Cerebellar nuclear complex (tissue), 1 donor: ENCODE results near the gene SIGLEC11.
"Not testable (repeated sequence)": the region's sequence is repeated elsewhere in the genome, so short reads cannot be mapped to it uniquely, and the experiment has no call there.

Experiments used
- DNase-seq, 2 experiments: peaks; one replicate each; lab custom pipeline; 2025; lab: John Stamatoyannopoulos, UW

The SIGLEC11 gene

GRCh38 chr19:49924881-49925210, 36.1 kb downstream of the SIGLEC11 start:
- not testable (repeated sequence) for DNase-seq

DNA sequence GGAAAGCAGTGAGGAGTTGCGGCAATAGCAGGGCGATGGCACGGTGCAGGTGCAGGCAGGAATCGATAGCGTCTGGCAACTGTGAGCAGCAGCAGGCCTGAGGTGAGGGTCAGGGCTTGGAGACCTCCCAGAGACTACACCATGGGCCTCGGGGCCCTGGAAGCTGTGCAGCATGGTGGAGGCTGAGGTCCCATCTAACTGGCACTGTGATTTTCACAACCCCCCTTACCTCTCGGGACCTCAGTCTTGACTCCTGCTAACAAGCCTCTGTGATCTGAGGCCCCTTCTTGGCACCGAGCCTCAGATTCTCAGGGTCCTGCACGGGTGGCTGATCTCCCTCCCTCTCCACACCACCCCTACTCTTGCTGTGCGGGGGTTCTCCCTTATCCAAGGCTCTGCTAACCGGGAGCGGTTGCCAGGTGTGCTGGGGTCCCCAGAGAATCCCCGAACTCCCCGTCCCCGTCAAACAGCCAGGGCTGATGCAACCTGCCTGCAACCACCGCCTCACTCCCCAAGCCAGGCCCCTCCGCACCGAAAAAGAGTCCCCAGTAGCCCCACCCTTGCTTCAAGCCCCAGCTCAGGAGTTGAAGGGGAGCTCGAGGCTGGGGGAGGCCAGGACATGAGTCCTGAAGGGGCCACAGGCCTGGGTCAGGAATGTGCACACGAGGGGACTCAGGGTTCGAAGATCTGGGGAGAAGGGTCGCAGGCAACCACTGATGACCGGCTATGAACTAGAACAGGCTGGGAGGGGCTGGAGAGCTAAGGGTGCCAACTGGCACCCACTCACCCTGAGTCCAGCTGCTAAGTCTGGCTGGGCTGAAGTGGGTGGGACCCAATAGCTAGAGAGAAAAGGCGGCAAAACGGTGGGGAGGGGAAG, 36.7 kb downstream of the SIGLEC11 start:
- no peak for DNase-seq

DNA sequence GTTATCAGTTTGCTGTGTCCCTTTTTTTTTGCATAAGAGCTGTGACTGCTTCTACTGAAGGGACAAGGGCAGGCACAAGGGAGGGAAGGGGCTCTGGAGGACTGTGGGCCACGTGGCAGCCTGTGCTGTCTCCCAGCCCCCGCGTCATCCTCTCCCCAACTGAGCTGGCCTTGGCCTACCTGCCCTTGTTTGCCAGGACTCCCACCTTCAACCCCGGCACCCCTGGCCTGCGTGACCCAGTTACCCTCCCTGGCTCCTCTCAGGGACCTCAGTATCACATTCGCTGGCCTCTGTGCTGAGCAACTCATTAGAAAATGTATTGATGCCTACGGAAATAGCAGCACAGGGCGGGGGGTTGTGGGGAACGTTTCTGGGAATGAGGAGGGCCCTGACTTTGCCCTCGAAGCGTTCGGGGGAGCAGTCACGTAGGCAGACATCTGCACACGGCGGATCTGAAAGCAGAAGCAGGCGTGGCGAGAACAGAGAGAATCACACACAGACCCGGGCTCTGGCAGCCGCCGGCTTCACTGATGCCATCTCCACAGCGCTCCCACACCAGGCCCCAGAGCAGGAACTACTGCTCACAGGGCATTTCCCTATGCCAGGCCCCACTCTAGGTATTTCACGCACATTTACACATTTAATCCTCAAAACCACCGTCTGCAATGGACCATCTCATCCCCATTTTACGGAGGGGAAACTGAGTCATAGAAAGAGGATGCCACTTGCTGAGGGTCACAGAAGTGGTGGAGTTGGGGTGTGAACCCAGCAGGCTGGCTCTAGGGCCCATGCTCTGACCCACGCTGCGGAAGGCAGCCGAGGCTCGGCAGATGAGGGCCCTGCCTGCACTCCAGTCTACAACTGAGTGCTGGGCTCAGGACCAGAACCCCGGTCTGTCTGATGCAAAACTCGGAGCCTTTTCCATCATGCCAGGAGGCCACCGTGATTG, 37.6 kb downstream of the SIGLEC11 start:
- DNase-seq: no peak

GRCh38 chr19:49921871-49922795, 38.8 kb downstream of the SIGLEC11 start:
- no peak for DNase-seq

DNA sequence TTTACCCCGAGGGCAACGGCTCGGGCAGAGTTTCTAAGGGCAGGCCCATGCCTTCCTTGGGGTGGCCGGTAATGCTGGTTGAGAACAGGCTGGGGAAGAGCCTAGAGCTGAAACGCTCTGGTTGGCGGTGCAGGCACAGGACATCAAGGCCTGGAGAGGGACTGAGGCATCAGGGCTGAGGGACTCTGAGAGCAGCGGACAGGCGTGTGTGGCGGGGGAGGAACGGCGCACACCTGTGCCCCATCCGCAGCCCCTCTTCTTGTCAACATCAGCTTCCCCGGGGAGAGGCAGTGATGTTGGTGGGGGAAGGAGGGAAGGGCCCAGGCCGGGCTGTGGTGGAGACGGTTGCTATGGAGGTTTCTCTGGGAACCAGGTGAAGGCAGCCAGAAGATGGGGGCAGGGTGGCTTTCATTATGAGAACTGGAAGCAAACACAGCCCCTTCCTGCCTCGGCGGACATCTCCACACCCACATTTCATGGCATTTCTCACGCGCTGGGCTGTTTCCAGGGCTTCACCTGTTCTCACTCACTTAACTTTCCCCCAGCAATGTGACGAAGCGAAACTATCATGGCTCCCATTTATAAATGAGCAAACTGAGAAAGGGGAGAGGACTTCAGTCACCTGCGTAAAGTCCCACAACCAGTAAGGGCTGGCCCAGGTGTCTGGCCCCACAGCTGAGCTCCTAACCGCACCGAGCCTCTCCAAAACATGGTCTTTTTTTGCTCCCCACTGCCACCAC, 40.2 kb downstream of the SIGLEC11 start:
- no peak for DNase-seq

DNA sequence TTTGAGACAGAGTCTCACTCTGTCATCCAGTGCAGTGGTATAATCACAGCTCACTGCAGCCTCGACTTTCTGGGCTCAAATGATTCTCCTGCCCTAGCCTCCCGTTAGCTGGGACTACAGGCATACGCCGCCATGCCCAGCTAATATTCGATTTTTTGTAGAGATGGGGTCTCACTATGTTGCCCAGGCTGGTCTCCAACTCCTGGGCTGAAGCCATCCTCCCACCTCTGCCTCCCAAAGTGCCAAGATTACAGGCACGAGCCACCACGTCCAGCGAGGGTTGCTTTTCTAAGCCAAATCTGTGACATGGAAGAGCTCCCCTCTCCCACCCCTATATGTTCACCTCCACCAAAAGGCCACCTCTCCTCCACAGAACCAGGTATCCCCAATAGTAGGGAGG, 42.9 kb downstream of the SIGLEC11 start:
- DNase-seq: no peak

- no peak for DNase-seq
Observed at GRCh38 chr19:49916839-49917733, 43.9 kb downstream of the SIGLEC11 start.

- no peak for DNase-seq
Observed at GRCh38 chr19:49915271-49915670, 45.7 kb downstream of the SIGLEC11 start.

DNA sequence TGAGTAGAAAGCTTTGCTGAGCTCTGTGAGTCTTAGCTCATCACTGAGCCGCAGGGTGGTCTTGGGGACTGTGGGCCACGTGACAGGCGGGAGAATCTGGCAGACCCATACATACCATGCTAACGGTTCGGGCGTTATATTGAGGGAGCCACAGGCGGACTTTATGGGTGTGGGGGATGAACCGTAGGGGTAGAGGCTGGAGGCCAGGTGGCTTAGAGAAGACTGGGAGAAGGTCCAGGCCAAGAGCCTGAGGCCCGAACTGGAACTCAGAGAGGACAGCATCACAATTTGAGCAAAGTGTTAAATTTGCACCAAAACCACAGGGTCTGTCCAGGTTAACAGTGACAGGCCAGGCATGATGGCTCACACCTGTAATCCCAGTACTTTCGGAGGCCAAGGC, 47.3 kb downstream of the SIGLEC11 start:
- no peak for DNase-seq

- no peak for DNase-seq
Observed at GRCh38 chr19:49912965-49913685, 47.8 kb downstream of the SIGLEC11 start.

DNA sequence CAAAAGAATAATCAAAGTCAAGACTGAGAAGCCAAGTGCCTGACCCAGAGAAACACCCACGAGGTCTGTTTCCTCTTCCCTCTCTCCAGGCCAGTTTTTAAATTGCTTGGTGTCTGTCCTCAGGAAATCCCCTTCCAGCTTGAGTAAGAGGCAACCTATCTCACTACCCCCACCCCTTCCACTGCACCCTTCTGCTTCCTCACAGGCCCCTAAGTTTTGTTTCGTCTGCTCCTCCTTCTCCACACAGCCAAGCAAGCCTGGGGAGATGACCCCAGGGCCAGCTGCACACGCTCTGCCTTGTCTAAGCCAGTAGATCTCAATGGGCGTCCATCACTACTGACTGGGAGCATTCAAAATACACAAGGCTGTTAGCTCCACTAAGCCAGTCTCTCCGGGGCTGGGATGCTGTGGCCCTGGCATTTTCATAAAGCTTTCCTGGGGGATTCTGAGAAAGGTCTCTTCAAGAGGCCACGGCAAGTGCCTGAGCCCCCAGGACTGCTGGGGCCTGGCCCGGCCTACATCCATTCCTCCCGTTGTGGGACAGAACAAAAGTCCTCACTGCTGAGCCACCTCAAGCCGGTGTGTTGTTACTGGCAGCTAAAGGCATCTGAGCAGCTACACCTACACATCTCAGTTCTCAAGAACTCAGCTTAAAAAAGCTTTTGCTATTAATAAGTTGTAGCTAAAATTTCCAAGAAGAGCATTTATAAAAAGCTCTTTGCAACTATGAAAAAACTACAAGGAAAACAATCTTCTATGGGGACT, 49.4 kb downstream of the SIGLEC11 start:
- DNase-seq: no peak

- no peak for DNase-seq
Observed at GRCh38 chr19:49910179-49910578, 50.8 kb downstream of the SIGLEC11 start.

- DNase-seq: no peak
Observed at GRCh38 chr19:49908480-49909420, 52.2 kb downstream of the SIGLEC11 start.

DNA sequence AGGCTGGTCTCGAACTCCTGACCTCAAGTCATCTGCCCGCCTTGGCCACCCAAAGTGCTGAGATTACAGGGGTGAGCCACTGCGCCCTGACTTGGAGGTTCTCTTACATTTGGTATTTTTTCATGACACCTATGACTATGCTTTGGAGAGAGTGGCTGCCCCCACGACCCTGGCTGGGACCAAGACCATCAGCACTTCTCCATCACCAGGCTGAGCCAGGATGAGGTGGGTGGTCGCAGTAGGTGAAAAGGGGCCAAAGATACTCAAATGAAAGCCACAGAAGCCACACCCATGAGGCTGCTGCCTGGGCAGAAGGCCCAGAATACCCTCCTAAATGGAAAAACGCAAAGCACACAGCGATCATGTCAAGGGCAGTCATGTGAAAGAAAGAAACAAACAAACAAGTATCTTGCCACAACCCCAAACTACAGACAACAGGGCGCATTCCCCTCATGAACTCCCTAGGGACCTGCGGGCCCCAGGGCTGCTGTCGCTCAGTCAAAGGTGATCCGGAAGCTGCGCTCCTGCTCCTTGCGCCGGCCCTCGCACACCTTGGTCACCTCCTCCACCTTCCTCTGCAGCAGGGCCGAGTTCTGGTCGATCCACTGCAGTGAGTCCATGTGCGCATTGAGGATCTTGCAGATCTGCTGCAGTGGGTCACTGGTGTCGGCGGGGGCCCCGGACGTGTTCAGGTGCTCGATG, 53.1 kb downstream of the SIGLEC11 start:
- no peak for DNase-seq

GRCh38 chr19:49906879-49907564, 54.0 kb downstream of the SIGLEC11 start:
- DNase-seq: no peak

- DNase-seq: no peak
Observed at GRCh38 chr19:49904136-49904535, 56.8 kb downstream of the SIGLEC11 start.
